HCT116 (cell line): ENCODE measurements around the gene USF2. TPM values are rescaled to one million over a fixed set of nuclear protein-coding genes. Genes with fewer than 3 reads are reported as not detected.

ENCODE experiments used
- ATAC-seq: fragments of 200-7000 bp; cut with Tn5 transposase; 2 replicates; pipeline ENCODE4 v1.9.1; 2020; ENCODE audit warnings: mild to moderate bottlenecking, moderate library complexity
- BruUV-seq: library from RNA; stranded (reverse); fragments of 400-500 nt; replicated peaks from 2 replicates; lab custom pipeline; 2021; lab: Mats Ljungman, UMichigan
- CTCF ChIA-PET: fragments of 300-600 bp; sonication (Branson Sonifier 250); formaldehyde crosslinking; loops from one replicate; lab custom pipeline; 2021; ENCODE audit warnings: antibody characterized with exemption; lab: Charles Lee
- POLR2A ChIA-PET: fragments of 300-600, 350-600 bp; sonication (Branson Sonifier 250); formaldehyde crosslinking; loops from one replicate; lab custom pipeline; 2021; ENCODE audit warnings: antibody characterized with exemption; lab: Charles Lee
- RAD21 ChIA-PET, 2 experiments: fragments of 300-600 bp; sonication (Branson Sonifier 250); formaldehyde crosslinking; loops; one replicate each; lab custom pipeline; 2023; ENCODE audit warnings: low total read pairs in 2 of 2; ENCODE audit not compliant: uncharacterized antibody in 2 of 2, unreplicated experiment in 2 of 2, low non-redundant PET in 1 of 2; lab: Charles Lee
- DNase-seq: peaks from one replicate; pipeline ENCODE4 v3.0.0-alpha.2; 2010; ENCODE audit warnings: low read depth, low spot score
- H2AFZ ChIP-seq: fragments of 200-600 bp; shearing (Covaris generic), sonication (generic); 2 replicates; pipeline ENCODE4 v1.6.1; 2017; ENCODE audit warnings: low read depth, mixed run types, mixed read lengths, antibody characterized with exemption, low read length; ENCODE audit not compliant: poor library complexity, severe bottlenecking
- H3K27ac ChIP-seq: 2 replicates; pipeline ENCODE4 v1.5.1; 2012; ENCODE audit warnings: low read depth, low read length
- H3K27me3 ChIP-seq: fragments of 200-600 bp; sonication (generic); 2 replicates; pipeline ENCODE4 v1.6.1; 2016; ENCODE audit warnings: mixed run types, low read length, mixed read lengths; ENCODE audit not compliant: insufficient read depth
- H3K36me3 ChIP-seq, 2 experiments: fragments of 200-500 bp in 1 of 2; fragments of 200-600 bp in 1 of 2; sonication (Bioruptor generic) in 1 of 2; sonication (generic) in 1 of 2; 2 replicates each; pipeline versions ENCODE4 v1.5.1 to v1.6.1; 2014 to 2016; ENCODE audit warnings: low read length in 2 of 2, inconsistent platforms in 1 of 2, mixed read lengths in 1 of 2, mixed run types in 1 of 2; ENCODE audit not compliant: insufficient read depth in 2 of 2, control insufficient read depth in 1 of 2
- H3K4me1 ChIP-seq, 2 experiments: fragments of 200-600 bp in 1 of 2; sonication (generic) in 1 of 2; 2 replicates each; pipeline versions ENCODE4 v1.5.1 to v1.6.1; 2012 to 2017; ENCODE audit warnings: low read length in 2 of 2, inconsistent platforms in 1 of 2, mild to moderate bottlenecking in 1 of 2, mixed read lengths in 1 of 2, mixed run types in 1 of 2, moderate library complexity in 1 of 2; ENCODE audit not compliant: insufficient read depth in 2 of 2, control insufficient read depth in 1 of 2
- H3K4me2 ChIP-seq: fragments of 200-600 bp; sonication (generic); 2 replicates; pipeline ENCODE4 v1.6.1; 2017; ENCODE audit warnings: mixed run types, low read length, mixed read lengths
- H3K4me3 ChIP-seq, 2 experiments: fragments of 200-600 bp in 1 of 2; sonication (generic) in 1 of 2; replicated peaks in 1 of 2; 2 replicates each; pipeline ENCODE4 v1.5.1; 2011 to 2016; ENCODE audit warnings: low read length in 2 of 2, control low read depth in 1 of 2, low read depth in 1 of 2, mild to moderate bottlenecking in 1 of 2, mixed read lengths in 1 of 2, mixed run types in 1 of 2
- H3K79me2 ChIP-seq: fragments of 200-600 bp; sonication (generic); 2 replicates; pipeline ENCODE4 v1.6.1; 2017; ENCODE audit warnings: mild to moderate bottlenecking, mixed run types, low read length, moderate library complexity, mixed read lengths; ENCODE audit not compliant: insufficient read depth
- H3K9ac ChIP-seq: fragments of 200-600 bp; sonication (generic); 2 replicates; pipeline ENCODE4 v1.6.1; 2016; ENCODE audit warnings: low read length, mixed read lengths
- H3K9me2 ChIP-seq: fragments of 200-600 bp; sonication (generic), shearing (Covaris generic); 2 replicates; pipeline ENCODE4 v1.6.1; 2017; ENCODE audit warnings: mixed run types, mild to moderate bottlenecking, moderate library complexity; ENCODE audit not compliant: insufficient read depth
- H3K9me3 ChIP-seq, 2 experiments: fragments of 200-500 bp in 1 of 2; fragments of 200-600 bp in 1 of 2; sonication (Bioruptor generic) in 1 of 2; sonication (generic) in 1 of 2; 2 replicates each; pipeline ENCODE4 v1.6.1; 2014 to 2017; ENCODE audit warnings: low read length in 2 of 2, mixed read lengths in 2 of 2, inconsistent platforms in 1 of 2, low read depth in 1 of 2, mild to moderate bottlenecking in 1 of 2, mixed run types in 1 of 2, moderate library complexity in 1 of 2; ENCODE audit not compliant: control insufficient read depth in 1 of 2, insufficient read depth in 1 of 2
- H4K20me1 ChIP-seq: fragments of 200-600 bp; sonication (generic), shearing (Covaris generic); 2 replicates; pipeline ENCODE4 v1.6.1; 2017; ENCODE audit warnings: mixed run types, mild to moderate bottlenecking, moderate library complexity; ENCODE audit not compliant: insufficient read depth
- ATF3 ChIP-seq: IDR thresholded peaks from 2 replicates; pipeline ENCODE4 v1.6.1; 2012
- CEBPB ChIP-seq: IDR thresholded peaks from 2 replicates; pipeline ENCODE4 v1.6.1; 2012; ENCODE audit warnings: low read depth
- EGR1 ChIP-seq: IDR thresholded peaks from 2 replicates; pipeline ENCODE4 v1.6.1; 2012; ENCODE audit warnings: low read depth
- ELF1 ChIP-seq: IDR thresholded peaks from 2 replicates; pipeline ENCODE4 v1.6.1; 2012; ENCODE audit warnings: low read depth, borderline replicate concordance
- EZH2phosphoT487 ChIP-seq: fragments of 200-600 bp; IDR thresholded peaks from 2 replicates; pipeline ENCODE4 v1.6.1; 2018; ENCODE audit warnings: antibody characterized with exemption, borderline replicate concordance
- FOSL1 ChIP-seq: IDR thresholded peaks from 2 replicates; pipeline ENCODE4 v1.6.1; 2012; ENCODE audit warnings: low read depth
- JUND ChIP-seq: IDR thresholded peaks from 2 replicates; pipeline ENCODE4 v1.6.1; 2012
- MAX ChIP-seq: IDR thresholded peaks from 2 replicates; pipeline ENCODE4 v1.6.1; 2012
- POLR2AphosphoS5 ChIP-seq: IDR thresholded peaks from 2 replicates; pipeline ENCODE4 v1.6.1; 2011; ENCODE audit warnings: mild to moderate bottlenecking, low read depth, low read length, moderate library complexity
- RAD21 ChIP-seq: IDR thresholded peaks from 2 replicates; pipeline ENCODE4 v1.6.1; 2012; ENCODE audit warnings: low read depth, mild to moderate bottlenecking
- SIN3A ChIP-seq: IDR thresholded peaks from 2 replicates; pipeline ENCODE4 v1.6.1; 2012; ENCODE audit warnings: low read depth
- TCF7L2 ChIP-seq: IDR thresholded peaks from 2 replicates; pipeline ENCODE4 v1.7.0; 2011; ENCODE audit warnings: borderline replicate concordance, inconsistent platforms; ENCODE audit not compliant: insufficient read depth, insufficient read length; ENCODE audit errors: extremely low read depth
- YY1 ChIP-seq: IDR thresholded peaks from 2 replicates; pipeline ENCODE4 v1.6.1; 2011; ENCODE audit warnings: low read length, low read depth, moderate library complexity, mild to moderate bottlenecking; ENCODE audit not compliant: insufficient replicate concordance; ENCODE audit errors: extremely low read depth
- intact Hi-C: fragments of 100-400 bp; cut with micrococcal nuclease; formaldehyde crosslinking; loops from 2 replicates; pipeline ENCODE4 v1.10.0; 2022
- total RNA-seq: library from RNA; stranded (reverse); gene quantifications from one replicate; pipeline ENCODE4 v1.2.1, GENCODE V29; 2021; ENCODE audit not compliant: unreplicated experiment
- TF ChIP-seq, protein P1 (sequence below), 3 experiments: fragments of 200-600 bp in 1 of 3; sonication (generic) in 1 of 3; IDR thresholded peaks in 2 of 3; conservative IDR thresholded peaks in 1 of 3; 2 replicates each; pipeline ENCODE4 v1.5.1; 2012 to 2017; ENCODE audit warnings: low read depth in 2 of 3, low read length in 2 of 3, antibody characterized with exemption in 1 of 3, borderline replicate concordance in 1 of 3, control low read depth in 1 of 3, mild to moderate bottlenecking in 1 of 3, mixed read lengths in 1 of 3, mixed run types in 1 of 3, moderate library complexity in 1 of 3; ENCODE audit not compliant: insufficient read depth in 1 of 3

USF2 gene
- total RNA-seq, 1 experiment from 2014 or later: 98.4 TPM

DNA sequence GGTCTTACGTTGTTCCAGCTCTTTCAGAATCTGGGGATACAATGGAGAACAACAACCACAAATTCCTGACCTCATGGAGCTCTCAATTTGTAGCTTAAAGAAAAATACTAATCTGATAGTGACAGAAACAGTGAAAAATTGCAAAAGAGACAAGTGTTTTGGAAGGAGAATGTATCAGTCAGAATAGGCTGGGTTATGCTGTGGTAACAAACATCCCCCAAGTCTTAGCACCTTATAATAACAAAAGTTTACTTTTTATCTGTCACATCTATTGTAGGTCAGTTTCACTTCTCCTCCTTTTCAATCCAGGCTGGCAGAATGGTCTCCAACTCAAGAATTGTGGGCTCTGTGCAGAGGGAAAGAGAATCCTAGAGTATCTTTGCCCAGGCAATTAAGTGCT lies 49.8 kb upstream of the USF2 start:
- Histone ChIP-seq H3K4me1 (peaks cover 8 to 22% of the 10 kb centered on the region in 2 experiments), H2AFZ (no peak overlapping the region), H3K36me3 (no peaks in the 10 kb centered on the region), H3K9me2 (no peaks in the 10 kb centered on the region), H3K4me3 (no peak overlapping the region), H3K9me3 (peaks cover 4 to 11% of the 10 kb centered on the region in 2 experiments; a peak in 2 of 4 replicates), H3K79me2 (no peaks in the 10 kb centered on the region), H3K27ac (no peak overlapping the region), H4K20me1 (no peaks in the 10 kb centered on the region), H3K27me3 (no peaks in the 10 kb centered on the region), H3K9ac (no peak overlapping the region), H3K4me2 (no peak overlapping the region)
- ChIA-PET CTCF (no interaction called here), RAD21 (no interaction called here), POLR2A (no interaction called here)
- ATAC-seq (no peak), DNase-seq (no peak)
- intact Hi-C loops: no loop called here
- no TSS peak for BruUV-seq
- TF ChIP-seq CEBPB (no peak), SIN3A (no peak), FOSL1 (no peak), MAX (no peak), ELF1 (no peak), ATF3 (no peak), EGR1 (no peak), YY1 (no peak), JUND (no peak), POLR2AphosphoS5 (no peak), TCF7L2 (no peak), RAD21 (no peak), EZH2phosphoT487 (no peak)
- TF ChIP-seq, protein P1, sequence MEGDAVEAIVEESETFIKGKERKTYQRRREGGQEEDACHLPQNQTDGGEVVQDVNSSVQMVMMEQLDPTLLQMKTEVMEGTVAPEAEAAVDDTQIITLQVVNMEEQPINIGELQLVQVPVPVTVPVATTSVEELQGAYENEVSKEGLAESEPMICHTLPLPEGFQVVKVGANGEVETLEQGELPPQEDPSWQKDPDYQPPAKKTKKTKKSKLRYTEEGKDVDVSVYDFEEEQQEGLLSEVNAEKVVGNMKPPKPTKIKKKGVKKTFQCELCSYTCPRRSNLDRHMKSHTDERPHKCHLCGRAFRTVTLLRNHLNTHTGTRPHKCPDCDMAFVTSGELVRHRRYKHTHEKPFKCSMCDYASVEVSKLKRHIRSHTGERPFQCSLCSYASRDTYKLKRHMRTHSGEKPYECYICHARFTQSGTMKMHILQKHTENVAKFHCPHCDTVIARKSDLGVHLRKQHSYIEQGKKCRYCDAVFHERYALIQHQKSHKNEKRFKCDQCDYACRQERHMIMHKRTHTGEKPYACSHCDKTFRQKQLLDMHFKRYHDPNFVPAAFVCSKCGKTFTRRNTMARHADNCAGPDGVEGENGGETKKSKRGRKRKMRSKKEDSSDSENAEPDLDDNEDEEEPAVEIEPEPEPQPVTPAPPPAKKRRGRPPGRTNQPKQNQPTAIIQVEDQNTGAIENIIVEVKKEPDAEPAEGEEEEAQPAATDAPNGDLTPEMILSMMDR (IDR thresholded peaks at IDR 0.05 in 2 of 3, conservative IDR thresholded peaks at IDR 0.05 in 1 of 3; ENCODE audit: borderline replicate concordance in 1 of 3, insufficient read depth in 1 of 3, low read depth in 2 of 3, low read length in 2 of 3): no peak
- TF ChIP-seq, all 23 proteins: peak for 0
